GM12878 (cell line): ENCODE results near the gene RPS8.

Experiments
- ATF3 ChIP-seq: IDR thresholded peaks from 2 replicates; pipeline ENCODE4 v1.6.1; 2011; ENCODE audit warnings: low read depth, mild to moderate bottlenecking, low read length, moderate library complexity, borderline replicate concordance; ENCODE audit errors: extremely low read depth
- EZH2 ChIP-seq: IDR thresholded peaks from 2 replicates; pipeline ENCODE4 v1.6.1; 2012; ENCODE audit warnings: low read depth, mild to moderate bottlenecking, control low read depth, inconsistent platforms, low read length, borderline replicate concordance; ENCODE audit not compliant: control insufficient read depth
- JUNB ChIP-seq: IDR thresholded peaks from 2 replicates; pipeline ENCODE4 v1.6.1; 2016; ENCODE audit warnings: antibody characterized with exemption, mild to moderate bottlenecking
- TF ChIP-seq, protein P1 (sequence below): fragments of 450-650 bp; IDR thresholded peaks from 2 replicates; pipeline ENCODE4 v1.6.1; 2018; ENCODE audit warnings: mild to moderate bottlenecking, low read depth, moderate library complexity; ENCODE audit not compliant: partially characterized antibody

GRCh38 chr1:44808938-44809917, 33.9 kb downstream of the RPS8 start:
- TF ChIP-seq, protein P1, sequence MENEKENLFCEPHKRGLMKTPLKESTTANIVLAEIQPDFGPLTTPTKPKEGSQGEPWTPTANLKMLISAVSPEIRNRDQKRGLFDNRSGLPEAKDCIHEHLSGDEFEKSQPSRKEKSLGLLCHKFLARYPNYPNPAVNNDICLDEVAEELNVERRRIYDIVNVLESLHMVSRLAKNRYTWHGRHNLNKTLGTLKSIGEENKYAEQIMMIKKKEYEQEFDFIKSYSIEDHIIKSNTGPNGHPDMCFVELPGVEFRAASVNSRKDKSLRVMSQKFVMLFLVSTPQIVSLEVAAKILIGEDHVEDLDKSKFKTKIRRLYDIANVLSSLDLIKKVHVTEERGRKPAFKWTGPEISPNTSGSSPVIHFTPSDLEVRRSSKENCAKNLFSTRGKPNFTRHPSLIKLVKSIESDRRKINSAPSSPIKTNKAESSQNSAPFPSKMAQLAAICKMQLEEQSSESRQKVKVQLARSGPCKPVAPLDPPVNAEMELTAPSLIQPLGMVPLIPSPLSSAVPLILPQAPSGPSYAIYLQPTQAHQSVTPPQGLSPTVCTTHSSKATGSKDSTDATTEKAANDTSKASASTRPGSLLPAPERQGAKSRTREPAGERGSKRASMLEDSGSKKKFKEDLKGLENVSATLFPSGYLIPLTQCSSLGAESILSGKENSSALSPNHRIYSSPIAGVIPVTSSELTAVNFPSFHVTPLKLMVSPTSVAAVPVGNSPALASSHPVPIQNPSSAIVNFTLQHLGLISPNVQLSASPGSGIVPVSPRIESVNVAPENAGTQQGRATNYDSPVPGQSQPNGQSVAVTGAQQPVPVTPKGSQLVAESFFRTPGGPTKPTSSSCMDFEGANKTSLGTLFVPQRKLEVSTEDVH = no peak
- TF ChIP-seq JUNB (peak; percentile 10; the same call in 1 of the 2 replicates), ATF3 (no peak), EZH2 (no peak)
